A673 (cell line): ENCODE data around the gene DHX29. TPM values are rescaled to one million over a fixed set of nuclear protein-coding genes. Genes with fewer than 3 reads are reported as not detected.

Experiments used
- Bru-seq: library from RNA; stranded (reverse); fragments of 400-500 nt; gene quantifications from one replicate; lab custom pipeline; 2021; lab: Mats Ljungman, UMichigan
- BruChase-seq, 2 experiments: library from RNA; stranded (reverse); fragments of 400-500 nt; gene quantifications; one replicate each; lab custom pipeline; 2021; lab: Mats Ljungman, UMichigan
- BruUV-seq: library from RNA; stranded (reverse); fragments of 400-500 nt; replicated peaks from 2 replicates; lab custom pipeline; 2021; lab: Mats Ljungman, UMichigan
- CTCF ChIA-PET: fragments of 300-600 bp; sonication (Branson Sonifier 250); formaldehyde crosslinking; loops from one replicate; lab custom pipeline; 2022; ENCODE audit warnings: antibody characterized with exemption; lab: Charles Lee
- POLR2A ChIA-PET: fragments of 300-600 bp; sonication (Branson Sonifier 250); formaldehyde crosslinking; loops from one replicate; lab custom pipeline; 2022; ENCODE audit warnings: antibody characterized with exemption; ENCODE audit not compliant: low non-redundant PET; lab: Charles Lee
- DNase-seq: peaks from one replicate; pipeline ENCODE4 v3.0.0-alpha.2; 2015; ENCODE audit warnings: low spot score
- H3K27ac ChIP-seq: fragments of 200-600 bp; sonication (generic); 2 replicates; pipeline ENCODE4 v1.5.1; 2016; ENCODE audit warnings: mixed run types, low read depth, mild to moderate bottlenecking, mixed read lengths, antibody characterized with exemption, low read length; ENCODE audit not compliant: poor library complexity, severe bottlenecking
- H3K27me3 ChIP-seq: fragments of 200-600 bp; sonication (generic); replicated peaks from 2 replicates; pipeline ENCODE4 v1.6.1; 2017; ENCODE audit warnings: mixed run types, low read depth, mild to moderate bottlenecking, mixed read lengths, antibody characterized with exemption, low read length; ENCODE audit not compliant: insufficient read depth, poor library complexity
- H3K36me3 ChIP-seq: fragments of 200-600 bp; sonication (generic); 2 replicates; pipeline ENCODE4 v1.6.1; 2016; ENCODE audit warnings: mixed run types, mild to moderate bottlenecking, mixed read lengths, antibody characterized with exemption, low read length; ENCODE audit not compliant: insufficient read depth, poor library complexity, severe bottlenecking
- H3K4me1 ChIP-seq: fragments of 200-600 bp; sonication (generic); 2 replicates; pipeline ENCODE4 v1.6.1; 2017; ENCODE audit warnings: mixed run types, mild to moderate bottlenecking, mixed read lengths, antibody characterized with exemption, low read length; ENCODE audit not compliant: insufficient read depth, poor library complexity, severe bottlenecking
- H3K4me3 ChIP-seq: fragments of 200-600 bp; sonication (generic); 2 replicates; pipeline ENCODE4 v1.5.1; 2016; ENCODE audit warnings: low read depth, mixed run types, mild to moderate bottlenecking, mixed read lengths, low read length; ENCODE audit not compliant: poor library complexity, severe bottlenecking
- H3K9me3 ChIP-seq: fragments of 200-600 bp; sonication (generic); 2 replicates; pipeline ENCODE4 v1.6.1; 2016; ENCODE audit warnings: mixed run types, low read depth, mild to moderate bottlenecking, mixed read lengths, antibody characterized with exemption, low read length; ENCODE audit not compliant: poor library complexity, severe bottlenecking
- CTCF ChIP-seq: fragments of 300-800, 200-600 bp; sonication (generic); conservative IDR thresholded peaks from 2 replicates; pipeline ENCODE4 v1.5.1; 2017; ENCODE audit warnings: low read depth, mild to moderate bottlenecking, antibody characterized with exemption, low read length, moderate library complexity, mixed read lengths
- EZH2 ChIP-seq: fragments of 200-600 bp; sonication (generic); IDR thresholded peaks from 2 replicates; pipeline ENCODE4 v1.6.1; 2017; ENCODE audit warnings: borderline replicate concordance, low read depth, mild to moderate bottlenecking, mixed read lengths, antibody characterized with exemption, low read length; ENCODE audit not compliant: poor library complexity, severe bottlenecking
- intact Hi-C: fragments of 100-400 bp; cut with micrococcal nuclease; formaldehyde crosslinking; loops from one replicate; pipeline ENCODE4 v1.10.0; 2022; ENCODE audit not compliant: unreplicated experiment
- long read RNA-seq: library from polyadenylated mRNA; stranded (forward); transcript quantifications from one replicate; pipeline ENCODE4 v2.0.0, GENCODE V29; 2022
- total RNA-seq: library from RNA; stranded (reverse); gene quantifications from 2 replicates; pipeline ENCODE4 v1.2.3, GENCODE V29; 2021

Gene DHX29
- total RNA-seq (28.6 and 30.3 TPM in 2 replicates), Bru-seq, nascent RNA (percentile 82 among the genes with signal in this experiment), BruChase-seq, experiment 1, labeled RNA remaining after a 2-hour chase (percentile 80 among the genes with signal in this experiment), BruChase-seq, experiment 2, labeled RNA remaining after a 6-hour chase (percentile 82 among the genes with signal in this experiment)
- long read RNA-seq, full-length matches to known transcripts, result 62 of 86 reads
- long read RNA-seq, partial matches to known transcripts, result 4 of 86 reads
- long read RNA-seq, other reads (novel, unspliced or antisense), result 20 of 86 reads

GRCh38 chr5:55307383-55308253 lies at the start of gene DHX29, which contains the start of gene MTREX:
TSS of gene DHX29 (minus strand) at chr5:55307694. CDS start at chr5:55307573, 121 bp downstream.
TSS of gene MTREX (plus strand) at chr5:55307989. CDS start at chr5:55308014, 25 bp downstream.
- no peaks in the 10 kb centered on the region for H3K36me3 ChIP-seq
- BruUV-seq, result no TSS peak
- H3K27me3 ChIP-seq, result no peaks in the 10 kb centered on the region
- H3K27ac ChIP-seq, result peak within 1 kb of the TSS; percentile 97
- peaks cover 15% of the 10 kb centered on the region for H3K4me1 ChIP-seq
- TF ChIP-seq EZH2 (no peak), CTCF (no peak)
- H3K9me3 ChIP-seq, result no peaks in the 10 kb centered on the region
- CTCF ChIA-PET, result no interaction called here
- DNase-seq, result peak; percentile 95
- POLR2A ChIA-PET, result interaction anchor here (0.6 to 1.1 kb wide), 4 partner anchors 19 to 1937 kb away, joined by 3 to 7 read pairs (median 6); no protein-coding TSS in a partner anchor
- intact Hi-C loops, result no loop called here
- H3K4me3 ChIP-seq, result peak within 1 kb of the TSS; percentile 75

GRCh38 chr5:55356896-55357295 lies 49.4 kb upstream of the DHX29 start:
- H3K27ac ChIP-seq, result no peak overlapping the region
- peaks cover 63% of the 10 kb centered on the region for H3K36me3 ChIP-seq
- intact Hi-C loops, result no loop called here
- no peak for DNase-seq
- no peak overlapping the region for H3K4me3 ChIP-seq
- no peaks in the 10 kb centered on the region for H3K9me3 ChIP-seq
- CTCF ChIA-PET, result no interaction called here
- TF ChIP-seq CTCF (no peak), EZH2 (no peak)
- no peaks in the 10 kb centered on the region for H3K4me1 ChIP-seq
- no TSS peak for BruUV-seq
- no peaks in the 10 kb centered on the region for H3K27me3 ChIP-seq
- POLR2A ChIA-PET, result no interaction called here

- Histone ChIP-seq H3K27ac (no peak overlapping the region), H3K4me1 (no peaks in the 10 kb centered on the region), H3K36me3 (peaks cover 88% of the 10 kb centered on the region), H3K9me3 (no peaks in the 10 kb centered on the region), H3K4me3 (no peak overlapping the region), H3K27me3 (no peaks in the 10 kb centered on the region)
- intact Hi-C loops, result no loop called here
- TF ChIP-seq EZH2 (no peak), CTCF (no peak)
- no TSS peak for BruUV-seq
- ChIA-PET POLR2A (no interaction called here), CTCF (no interaction called here)
- DNase-seq, result no peak
Measured at GRCh38 chr5:55350754-55351153, 43.3 kb upstream of the DHX29 start.
